ENCODE data around the gene HSPA1L.
"Not testable (repeated sequence)": the region's sequence is repeated elsewhere in the genome, so short reads cannot be mapped to it uniquely, and the experiment has no call there.

Gene HSPA1L

DNA sequence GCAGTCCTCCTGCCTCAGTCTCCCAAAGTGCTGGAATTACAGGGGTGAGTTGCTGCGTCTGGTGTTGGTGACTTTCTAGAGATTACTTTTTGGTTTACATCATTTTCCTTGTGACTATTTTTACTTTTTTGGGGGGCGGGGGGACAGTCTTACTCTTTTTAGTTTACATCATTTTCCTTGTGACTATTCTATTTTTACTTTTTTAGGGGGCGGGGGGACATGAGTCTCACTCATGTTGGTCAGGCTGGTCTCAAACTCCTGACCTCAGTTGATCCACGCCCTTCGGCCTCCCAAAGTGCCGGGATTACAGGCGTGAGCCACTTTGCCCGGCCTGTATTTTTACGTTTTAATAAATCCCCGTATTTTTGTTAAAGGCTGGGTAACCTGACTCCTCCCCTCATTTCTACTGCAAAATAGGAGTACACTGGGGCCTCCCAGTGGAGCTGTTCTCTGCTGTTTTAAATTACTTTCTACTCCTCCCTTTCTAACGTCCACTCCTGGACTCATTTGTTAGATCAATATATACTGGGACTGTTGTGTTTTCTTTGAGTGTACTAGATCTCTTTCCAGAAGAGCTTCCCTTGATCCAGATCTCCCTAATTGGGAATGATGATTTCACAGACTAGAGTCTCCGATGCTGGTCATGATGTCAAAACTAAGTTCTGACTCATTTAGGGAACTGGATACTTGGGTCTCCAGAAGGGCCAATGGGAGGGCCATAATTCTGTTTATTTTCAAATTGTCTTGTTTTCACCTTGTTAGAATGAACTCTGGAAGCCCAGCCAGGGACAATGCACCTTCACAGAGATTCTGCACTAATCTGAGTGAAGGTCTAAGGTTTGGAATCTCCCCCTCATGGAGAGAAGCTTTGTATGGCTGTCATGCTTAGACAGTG, 21.6 kb upstream of the HSPA1L start:
- no peak for DNase-seq

DNA sequence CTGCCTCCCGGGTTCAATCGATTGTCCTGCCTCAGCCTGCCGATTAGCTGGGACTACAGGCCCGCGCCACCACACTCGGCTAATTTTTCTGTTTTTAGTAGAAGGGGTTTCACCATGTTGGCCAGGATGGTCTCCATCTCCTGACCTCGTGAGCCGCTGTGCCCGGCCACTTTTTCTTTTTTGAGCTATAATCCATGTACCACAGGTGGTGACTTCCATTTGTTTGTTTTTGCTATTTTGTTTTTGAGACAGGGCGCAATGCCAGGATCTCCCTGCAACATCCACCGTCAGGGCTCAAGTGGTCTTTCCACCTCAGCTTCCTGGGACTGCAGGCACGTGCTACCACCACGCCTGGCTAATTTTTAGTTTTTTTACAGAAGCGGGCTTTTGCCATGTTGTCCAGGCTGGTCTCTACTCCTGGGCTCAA, 21.0 kb upstream of the HSPA1L start:
- no peak for DNase-seq

GRCh38 chr6:31834367-31835250, 19.5 kb upstream of the HSPA1L start:
- DNase-seq, result peak; percentile 85 to 90

DNA sequence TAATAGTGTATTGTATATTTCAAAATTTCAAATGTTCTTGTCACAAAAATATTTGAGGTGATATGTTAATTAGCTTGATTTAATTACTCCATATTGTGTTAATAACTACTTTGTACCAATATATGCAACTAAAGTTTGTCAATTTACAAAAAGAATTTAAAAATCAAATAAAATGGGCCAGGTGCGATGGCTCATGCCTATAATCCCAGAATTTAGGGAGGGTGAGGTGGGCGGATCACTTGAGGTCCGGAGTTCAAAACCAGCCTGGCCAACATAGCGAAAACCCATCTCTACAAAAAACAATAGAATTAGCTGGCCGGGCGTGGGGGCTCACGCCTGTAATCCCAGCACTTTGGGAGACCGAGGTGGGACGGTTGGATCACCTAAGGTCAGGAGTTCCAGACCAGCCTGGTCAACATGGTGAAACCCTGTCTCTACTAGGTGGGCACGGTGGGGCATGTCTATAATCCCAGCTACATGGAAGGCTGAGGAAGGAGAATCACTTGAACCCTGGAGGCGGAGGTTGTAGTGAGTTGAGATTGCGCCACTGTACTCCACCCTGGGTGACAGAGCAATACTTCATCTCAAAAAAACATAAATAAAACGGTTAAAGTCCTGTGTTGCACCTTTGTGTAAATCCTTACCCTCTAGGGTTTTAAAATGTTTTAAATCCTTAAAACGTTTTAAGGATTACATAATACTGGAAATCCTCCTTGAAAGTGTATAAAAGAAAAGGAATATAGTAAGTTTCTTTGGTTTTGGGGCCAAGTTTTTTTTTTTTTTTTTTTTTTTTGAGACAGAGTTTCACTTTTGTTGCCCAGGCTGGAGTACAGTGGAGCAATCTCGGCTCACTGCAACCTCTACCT, 16.5 kb upstream of the HSPA1L start:
- no peak for DNase-seq

GRCh38 chr6:31830886-31831335, 15.8 kb upstream of the HSPA1L start:
- no peak for DNase-seq

DNA sequence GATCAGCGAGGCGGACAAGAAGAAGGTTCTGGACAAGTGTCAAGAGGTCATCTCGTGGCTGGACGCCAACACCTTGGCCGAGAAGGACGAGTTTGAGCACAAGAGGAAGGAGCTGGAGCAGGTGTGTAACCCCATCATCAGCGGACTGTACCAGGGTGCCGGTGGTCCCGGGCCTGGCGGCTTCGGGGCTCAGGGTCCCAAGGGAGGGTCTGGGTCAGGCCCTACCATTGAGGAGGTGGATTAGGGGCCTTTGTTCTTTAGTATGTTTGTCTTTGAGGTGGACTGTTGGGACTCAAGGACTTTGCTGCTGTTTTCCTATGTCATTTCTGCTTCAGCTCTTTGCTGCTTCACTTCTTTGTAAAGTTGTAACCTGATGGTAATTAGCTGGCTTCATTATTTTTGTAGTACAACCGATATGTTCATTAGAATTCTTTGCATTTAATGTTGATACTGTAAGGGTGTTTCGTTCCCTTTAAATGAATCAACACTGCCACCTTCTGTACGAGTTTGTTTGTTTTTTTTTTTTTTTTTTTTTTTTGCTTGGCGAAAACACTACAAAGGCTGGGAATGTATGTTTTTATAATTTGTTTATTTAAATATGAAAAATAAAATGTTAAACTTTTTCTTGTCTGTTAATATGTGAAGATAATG, 14.7 kb upstream of the HSPA1L start:
- DNase-seq, result peak; percentile 14 to 53

DNA sequence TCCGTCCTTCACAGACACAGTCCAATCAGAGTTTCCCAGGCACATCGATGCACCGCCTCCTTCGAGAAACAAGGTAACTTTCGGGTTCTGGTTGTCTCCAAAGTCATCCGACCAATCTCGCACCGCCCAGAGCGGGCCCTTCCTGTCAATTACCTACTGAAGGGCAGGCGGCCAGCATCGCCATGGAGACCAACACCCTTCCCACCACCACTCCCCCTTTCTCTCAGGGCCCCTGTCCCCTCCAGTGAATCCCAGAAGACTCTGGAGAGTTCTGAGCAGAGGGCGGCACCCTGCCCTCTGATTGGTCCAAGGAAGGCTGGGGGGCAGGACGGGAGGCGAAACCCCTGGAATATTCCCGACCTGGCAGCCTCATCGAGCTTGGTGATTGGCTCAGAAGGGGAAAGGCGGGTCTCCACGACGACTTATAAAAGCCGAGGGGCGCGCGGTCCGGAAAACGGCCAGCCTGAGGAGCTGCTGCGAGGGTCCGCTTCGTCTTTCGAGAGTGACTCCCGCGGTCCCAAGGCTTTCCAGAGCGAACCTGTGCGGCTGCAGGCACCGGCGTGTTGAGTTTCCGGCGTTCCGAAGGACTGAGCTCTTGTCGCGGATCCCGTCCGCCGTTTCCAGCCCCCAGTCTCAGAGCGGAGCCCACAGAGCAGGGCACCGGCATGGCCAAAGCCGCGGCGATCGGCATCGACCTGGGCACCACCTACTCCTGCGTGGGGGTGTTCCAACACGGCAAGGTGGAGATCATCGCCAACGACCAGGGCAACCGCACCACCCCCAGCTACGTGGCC, 12.4 kb upstream of the HSPA1L start, which contains the start of gene HSPA1B:
Gene HSPA1B, plus strand, starts transcription at position 453 of the 794 bp plus-strand sequence. Its CDS starts 213 bp downstream, at position 666.
- peak; percentile 99 to 100 for DNase-seq

GRCh38 chr6:31826793-31827285, 11.8 kb upstream of the HSPA1L start:
- peak; percentile 66 to 78 for DNase-seq

DNA sequence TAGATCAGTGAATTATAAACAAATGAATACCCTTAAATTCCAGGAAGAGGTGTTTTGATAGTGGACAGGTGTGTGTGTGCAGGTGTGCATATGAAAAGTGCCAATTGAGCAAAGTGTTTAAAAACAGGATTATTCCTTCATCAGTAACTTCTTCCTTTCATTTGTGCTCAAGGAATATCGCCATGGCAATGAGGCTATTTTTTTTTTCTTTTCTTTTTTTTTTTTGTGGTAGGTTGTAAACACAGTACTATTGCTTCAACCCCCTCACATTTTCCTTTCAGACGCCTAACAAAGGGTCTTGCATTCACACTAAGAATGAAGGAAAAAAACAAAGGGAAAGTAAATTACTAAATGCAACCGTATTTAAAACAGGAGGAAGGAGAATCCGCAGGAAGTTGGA, 10.5 kb upstream of the HSPA1L start:
- DNase-seq, result no peak

GRCh38 chr6:31823592-31824196, 8.6 kb upstream of the HSPA1L start:
- DNase-seq, result not testable (repeated sequence)

- no peak for DNase-seq
These were observed 7.1 kb upstream of the HSPA1L start for GRCh38 chr6:31822036-31822821.

- DNase-seq, result peak in 1 of 2 experiments; percentile 21
These were observed 6.4 kb upstream of the HSPA1L start for GRCh38 chr6:31821301-31822035.

GRCh38 chr6:31820399-31820798, 5.3 kb upstream of the HSPA1L start:
- not testable (repeated sequence) for DNase-seq

DNA sequence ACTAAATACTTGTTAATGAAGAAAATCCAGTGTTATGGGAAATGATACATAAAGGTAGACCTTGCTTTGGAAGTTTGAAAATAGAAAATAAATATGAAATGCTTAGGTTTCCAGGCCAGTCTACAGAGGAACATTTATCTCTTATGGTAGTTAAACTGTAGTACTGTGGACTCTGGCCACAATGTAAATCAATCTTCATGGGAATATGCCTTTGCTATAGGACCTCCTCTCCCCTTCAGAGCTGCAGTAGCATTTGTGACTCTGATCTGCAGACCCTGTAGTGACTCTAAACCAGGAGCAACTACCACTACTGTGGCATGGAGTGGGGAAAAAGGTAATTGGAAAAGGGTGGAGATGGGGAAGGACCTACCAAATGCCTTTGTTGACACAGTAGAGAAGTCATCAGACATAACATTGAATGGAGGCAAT, 4.8 kb upstream of the HSPA1L start:
- DNase-seq, result no peak

GRCh38 chr6:31817929-31818511, 2.9 kb upstream of the HSPA1L start:
- not testable (repeated sequence) for DNase-seq

DNA sequence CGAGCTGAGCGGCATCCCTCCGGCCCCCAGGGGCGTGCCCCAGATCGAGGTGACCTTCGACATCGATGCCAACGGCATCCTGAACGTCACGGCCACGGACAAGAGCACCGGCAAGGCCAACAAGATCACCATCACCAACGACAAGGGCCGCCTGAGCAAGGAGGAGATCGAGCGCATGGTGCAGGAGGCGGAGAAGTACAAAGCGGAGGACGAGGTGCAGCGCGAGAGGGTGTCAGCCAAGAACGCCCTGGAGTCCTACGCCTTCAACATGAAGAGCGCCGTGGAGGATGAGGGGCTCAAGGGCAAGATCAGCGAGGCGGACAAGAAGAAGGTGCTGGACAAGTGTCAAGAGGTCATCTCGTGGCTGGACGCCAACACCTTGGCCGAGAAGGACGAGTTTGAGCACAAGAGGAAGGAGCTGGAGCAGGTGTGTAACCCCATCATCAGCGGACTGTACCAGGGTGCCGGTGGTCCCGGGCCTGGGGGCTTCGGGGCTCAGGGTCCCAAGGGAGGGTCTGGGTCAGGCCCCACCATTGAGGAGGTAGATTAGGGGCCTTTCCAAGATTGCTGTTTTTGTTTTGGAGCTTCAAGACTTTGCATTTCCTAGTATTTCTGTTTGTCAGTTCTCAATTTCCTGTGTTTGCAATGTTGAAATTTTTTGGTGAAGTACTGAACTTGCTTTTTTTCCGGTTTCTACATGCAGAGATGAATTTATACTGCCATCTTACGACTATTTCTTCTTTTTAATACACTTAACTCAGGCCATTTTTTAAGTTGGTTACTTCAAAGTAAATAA, 2.2 kb upstream of the HSPA1L start:
- not testable (repeated sequence) for DNase-seq

- peak; percentile 81 to 85 for DNase-seq
These were observed 432 bp downstream of the HSPA1L start for GRCh38 chr6:31814677-31815024.

- no peak for DNase-seq
These were observed 1.6 kb downstream of the HSPA1L start for GRCh38 chr6:31813465-31813849.
